HEK293 (cell line): ENCODE data around the gene SLC14A1.

Experiments used
- CTCF ChIA-PET: fragments of 350-600 bp; formaldehyde crosslinking; extraction: SDS; loops from one replicate; lab custom pipeline; 2021; ENCODE audit warnings: antibody characterized with exemption; lab: Yijun Ruan, JAX
- POLR2A ChIA-PET: fragments of 300-600 bp; formaldehyde crosslinking; extraction: SDS; loops from one replicate; lab custom pipeline; 2020; ENCODE audit warnings: antibody characterized with exemption, inconsistent platforms; lab: Yijun Ruan, JAX
- H3K27ac ChIP-seq: fragments of 200-500 bp; sonication (Bioruptor generic); 2 replicates; pipeline ENCODE4 v1.5.1; 2014; ENCODE audit warnings: low read depth, low read length, control low read depth, inconsistent platforms; ENCODE audit errors: extremely low read depth
- H3K36me3 ChIP-seq, 2 experiments: fragments of 200-500 bp in 1 of 2; sonication (Bioruptor generic) in 1 of 2; 1 replicate in 1 of 2; 2 replicates in 1 of 2; pipeline ENCODE4 v1.5.1; 2014 to 2017; ENCODE audit warnings: inconsistent platforms in 2 of 2, low read length in 2 of 2; ENCODE audit not compliant: control insufficient read depth in 2 of 2, insufficient read depth in 1 of 2
- H3K4me1 ChIP-seq: fragments of 200-500 bp; sonication (Bioruptor generic); 2 replicates; pipeline ENCODE4 v1.5.1; 2014; ENCODE audit warnings: mild to moderate bottlenecking, low read length, inconsistent platforms; ENCODE audit not compliant: control insufficient read depth, insufficient read depth
- H3K4me3 ChIP-seq: 2 replicates; pipeline ENCODE4 v1.5.1; 2011; ENCODE audit warnings: low read depth, mild to moderate bottlenecking, control low read depth, low read length, moderate library complexity
- H3K9me3 ChIP-seq: fragments of 200-500 bp; sonication (Bioruptor generic); 2 replicates; pipeline ENCODE4 v1.5.1; 2014; ENCODE audit warnings: low read depth, low read length, inconsistent platforms; ENCODE audit not compliant: control insufficient read depth, insufficient read depth
- EGR2 ChIP-seq: fragments of 450-650 bp; formaldehyde crosslinking; IDR thresholded peaks from 2 replicates; pipeline ENCODE4 v1.5.1; 2016; ENCODE audit warnings: low read depth, missing biosample characterization, missing genetic modification characterization
- GLI4 ChIP-seq: fragments of 450-650 bp; formaldehyde crosslinking; IDR thresholded peaks from 2 replicates; pipeline ENCODE4 v1.5.1; 2016; ENCODE audit warnings: missing biosample characterization, missing genetic modification characterization
- HOXC10 ChIP-seq: sonication (generic); formaldehyde crosslinking; IDR thresholded peaks from 2 replicates; pipeline ENCODE4 v1.8.1; 2023; ENCODE audit warnings: mild to moderate bottlenecking, missing genetic modification reagents
- MYNN ChIP-seq: fragments of 450-650 bp; formaldehyde crosslinking; IDR thresholded peaks from 2 replicates; pipeline ENCODE4 v1.5.1; 2016; ENCODE audit warnings: missing biosample characterization, missing genetic modification characterization, borderline replicate concordance
- OSR2 ChIP-seq: fragments of 450-650 bp; formaldehyde crosslinking; IDR thresholded peaks from 2 replicates; pipeline ENCODE4 v1.5.1; 2016; ENCODE audit warnings: missing biosample characterization, missing genetic modification characterization
- OVOL3 ChIP-seq: fragments of 450-650 bp; formaldehyde crosslinking; IDR thresholded peaks from 2 replicates; pipeline ENCODE4 v1.5.1; 2016; ENCODE audit warnings: missing biosample characterization, missing genetic modification characterization
- RBAK ChIP-seq: fragments of 450-650 bp; formaldehyde crosslinking; IDR thresholded peaks from 2 replicates; pipeline ENCODE4 v1.5.1; 2016; ENCODE audit warnings: missing biosample characterization, missing genetic modification characterization
- SALL2 ChIP-seq: fragments of 450-650 bp; formaldehyde crosslinking; IDR thresholded peaks from 2 replicates; pipeline ENCODE4 v1.5.0; 2017; ENCODE audit warnings: missing biosample characterization, mild to moderate bottlenecking, missing genetic modification characterization, borderline replicate concordance
- SP7 ChIP-seq: fragments of 450-650 bp; formaldehyde crosslinking; IDR thresholded peaks from 2 replicates; pipeline ENCODE4 v1.5.1; 2016; ENCODE audit warnings: missing biosample characterization, missing genetic modification characterization
- WT1 ChIP-seq: fragments of 450-650 bp; formaldehyde crosslinking; IDR thresholded peaks from 2 replicates; pipeline ENCODE4 v1.5.1; 2016; ENCODE audit warnings: missing biosample characterization, missing genetic modification characterization
- ZBTB7A ChIP-seq: fragments of 450-650 bp; formaldehyde crosslinking; IDR thresholded peaks from 2 replicates; pipeline ENCODE4 v1.5.1; 2016; ENCODE audit warnings: low read depth, missing biosample characterization, missing genetic modification characterization
- ZNF10 ChIP-seq: fragments of 450-650 bp; formaldehyde crosslinking; IDR thresholded peaks from 2 replicates; pipeline ENCODE4 v1.5.1; 2017; ENCODE audit warnings: missing biosample characterization, missing genetic modification characterization
- ZNF132 ChIP-seq: fragments of 450-650 bp; formaldehyde crosslinking; IDR thresholded peaks from 2 replicates; pipeline ENCODE4 v1.5.1; 2017; ENCODE audit warnings: missing biosample characterization, missing genetic modification characterization, borderline replicate concordance
- ZNF138 ChIP-seq: fragments of 450-650 bp; formaldehyde crosslinking; IDR thresholded peaks from 2 replicates; pipeline ENCODE4 v1.5.1; 2016; ENCODE audit warnings: missing biosample characterization, missing genetic modification characterization, borderline replicate concordance
- ZNF140 ChIP-seq: fragments of 450-650 bp; formaldehyde crosslinking; IDR thresholded peaks from 2 replicates; pipeline ENCODE4 v1.5.1; 2016; ENCODE audit warnings: missing biosample characterization, missing genetic modification characterization
- ZNF16 ChIP-seq: fragments of 450-650 bp; formaldehyde crosslinking; IDR thresholded peaks from 2 replicates; pipeline ENCODE4 v1.5.1; 2016; ENCODE audit warnings: low read depth, missing biosample characterization, missing genetic modification characterization
- ZNF19 ChIP-seq: fragments of 450-650 bp; formaldehyde crosslinking; IDR thresholded peaks from 2 replicates; pipeline ENCODE4; 2016; ENCODE audit warnings: missing biosample characterization, missing genetic modification characterization, low read depth
- ZNF202 ChIP-seq: fragments of 450-650 bp; formaldehyde crosslinking; IDR thresholded peaks from 2 replicates; pipeline ENCODE4 v1.5.1; 2016; ENCODE audit warnings: missing biosample characterization, missing genetic modification characterization, borderline replicate concordance
- ZNF248 ChIP-seq: fragments of 450-650 bp; formaldehyde crosslinking; IDR thresholded peaks from 2 replicates; pipeline ENCODE4 v1.5.1; 2017; ENCODE audit warnings: missing biosample characterization, missing genetic modification characterization
- ZNF354C ChIP-seq: fragments of 450-650 bp; formaldehyde crosslinking; IDR thresholded peaks from 2 replicates; pipeline ENCODE4 v1.5.1; 2016; ENCODE audit warnings: missing biosample characterization, missing genetic modification characterization, low read depth, borderline replicate concordance
- ZNF571 ChIP-seq: fragments of 450-650 bp; formaldehyde crosslinking; IDR thresholded peaks from 2 replicates; pipeline ENCODE4 v1.5.0; 2017; ENCODE audit warnings: missing biosample characterization, missing genetic modification characterization
- ZNF654 ChIP-seq: fragments of 450-650 bp; formaldehyde crosslinking; IDR thresholded peaks from 2 replicates; pipeline ENCODE4 v1.5.1; 2016; ENCODE audit warnings: low read depth, missing biosample characterization, missing genetic modification characterization
- ZNF658 ChIP-seq: fragments of 450-650 bp; formaldehyde crosslinking; IDR thresholded peaks from 2 replicates; pipeline ENCODE4; 2016; ENCODE audit warnings: missing biosample characterization, missing genetic modification characterization
- ZNF664 ChIP-seq: fragments of 450-650 bp; formaldehyde crosslinking; IDR thresholded peaks from 2 replicates; pipeline ENCODE4 v1.5.1; 2016; ENCODE audit warnings: missing biosample characterization, missing genetic modification characterization
- ZNF670 ChIP-seq: fragments of 450-650 bp; formaldehyde crosslinking; IDR thresholded peaks from 2 replicates; pipeline ENCODE4 v1.5.1; 2016; ENCODE audit warnings: missing biosample characterization, missing genetic modification characterization, low read depth
- ZNF677 ChIP-seq: fragments of 450-650 bp; IDR thresholded peaks from 2 replicates; pipeline ENCODE4 v1.5.0; 2018; ENCODE audit warnings: missing biosample characterization, mild to moderate bottlenecking, missing genetic modification characterization, moderate library complexity
- ZSCAN23 ChIP-seq: fragments of 450-650 bp; formaldehyde crosslinking; IDR thresholded peaks from 2 replicates; pipeline ENCODE4 v1.5.1; 2016; ENCODE audit warnings: missing biosample characterization, missing genetic modification characterization
- TF ChIP-seq, protein P1 (sequence below): fragments of 450-650 bp; formaldehyde crosslinking; IDR thresholded peaks from 2 replicates; pipeline ENCODE4 v1.5.1; 2016; ENCODE audit warnings: missing biosample characterization, missing genetic modification characterization, low read depth
- TF ChIP-seq, protein P2 (sequence below): sonication (generic); formaldehyde crosslinking; IDR thresholded peaks from 2 replicates; pipeline ENCODE4 v1.8.1; 2022; ENCODE audit warnings: mild to moderate bottlenecking, moderate library complexity, missing genetic modification reagents
- TF ChIP-seq, protein P3 (sequence below): fragments of 450-650 bp; formaldehyde crosslinking; IDR thresholded peaks from 2 replicates; pipeline ENCODE4 v1.5.1; 2016; ENCODE audit warnings: missing biosample characterization, missing genetic modification characterization
- TF ChIP-seq, protein P4 (sequence below): fragments of 450-650 bp; formaldehyde crosslinking; IDR thresholded peaks from 2 replicates; pipeline ENCODE4 v1.5.1; 2016; ENCODE audit warnings: missing biosample characterization, missing genetic modification characterization

SLC14A1 gene

DNA sequence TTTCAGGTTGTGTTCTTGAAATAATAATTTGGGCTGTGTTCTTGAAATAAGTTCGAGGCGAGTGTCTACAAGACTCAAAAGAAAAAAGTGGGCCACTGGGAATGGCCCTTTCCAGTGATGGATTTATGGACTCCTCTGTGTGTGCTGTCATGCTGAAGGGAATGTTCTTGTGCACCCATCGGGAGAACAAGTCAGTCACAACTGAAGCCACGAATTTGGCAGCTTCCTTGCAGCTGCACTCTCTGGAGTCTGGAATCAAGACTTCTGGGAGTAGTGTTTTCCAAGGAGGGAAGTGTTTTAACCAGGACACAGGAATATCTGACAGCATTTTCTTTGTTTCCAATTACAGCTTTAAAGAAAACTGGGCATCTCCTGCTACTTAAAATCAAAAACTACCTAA is 620 bp downstream of the SLC14A1 start:
- POLR2A ChIA-PET: no interaction called here
- Histone ChIP-seq H3K36me3 (no peaks in the 10 kb centered on the region), H3K9me3 (no peaks in the 10 kb centered on the region), H3K27ac (no peak overlapping the region), H3K4me3 (no peak overlapping the region), H3K4me1 (no peaks in the 10 kb centered on the region)
- TF ChIP-seq ZNF248 (tag by site-specific recombination): no peak
- no peak for TF ChIP-seq OSR2 (tag by site-specific recombination)
- TF ChIP-seq, protein P1, sequence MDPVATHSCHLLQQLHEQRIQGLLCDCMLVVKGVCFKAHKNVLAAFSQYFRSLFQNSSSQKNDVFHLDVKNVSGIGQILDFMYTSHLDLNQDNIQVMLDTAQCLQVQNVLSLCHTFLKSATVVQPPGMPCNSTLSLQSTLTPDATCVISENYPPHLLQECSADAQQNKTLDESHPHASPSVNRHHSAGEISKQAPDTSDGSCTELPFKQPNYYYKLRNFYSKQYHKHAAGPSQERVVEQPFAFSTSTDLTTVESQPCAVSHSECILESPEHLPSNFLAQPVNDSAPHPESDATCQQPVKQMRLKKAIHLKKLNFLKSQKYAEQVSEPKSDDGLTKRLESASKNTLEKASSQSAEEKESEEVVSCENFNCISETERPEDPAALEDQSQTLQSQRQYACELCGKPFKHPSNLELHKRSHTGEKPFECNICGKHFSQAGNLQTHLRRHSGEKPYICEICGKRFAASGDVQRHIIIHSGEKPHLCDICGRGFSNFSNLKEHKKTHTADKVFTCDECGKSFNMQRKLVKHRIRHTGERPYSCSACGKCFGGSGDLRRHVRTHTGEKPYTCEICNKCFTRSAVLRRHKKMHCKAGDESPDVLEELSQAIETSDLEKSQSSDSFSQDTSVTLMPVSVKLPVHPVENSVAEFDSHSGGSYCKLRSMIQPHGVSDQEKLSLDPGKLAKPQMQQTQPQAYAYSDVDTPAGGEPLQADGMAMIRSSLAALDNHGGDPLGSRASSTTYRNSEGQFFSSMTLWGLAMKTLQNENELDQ (tag by site-specific recombination): no peak
- no peak for TF ChIP-seq SP7 (tag by site-specific recombination)
- no peak for TF ChIP-seq ZNF138
- TF ChIP-seq ZNF16 (tag by site-specific recombination): no peak
- no peak for TF ChIP-seq ZNF677 (tag by site-specific recombination)
- TF ChIP-seq, protein P2, sequence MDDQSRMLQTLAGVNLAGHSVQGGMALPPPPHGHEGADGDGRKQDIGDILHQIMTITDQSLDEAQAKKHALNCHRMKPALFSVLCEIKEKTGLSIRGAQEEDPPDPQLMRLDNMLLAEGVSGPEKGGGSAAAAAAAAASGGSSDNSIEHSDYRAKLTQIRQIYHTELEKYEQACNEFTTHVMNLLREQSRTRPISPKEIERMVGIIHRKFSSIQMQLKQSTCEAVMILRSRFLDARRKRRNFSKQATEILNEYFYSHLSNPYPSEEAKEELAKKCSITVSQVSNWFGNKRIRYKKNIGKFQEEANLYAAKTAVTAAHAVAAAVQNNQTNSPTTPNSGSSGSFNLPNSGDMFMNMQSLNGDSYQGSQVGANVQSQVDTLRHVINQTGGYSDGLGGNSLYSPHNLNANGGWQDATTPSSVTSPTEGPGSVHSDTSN (CRISPR knock-in tag): no peak
- no peak for TF ChIP-seq ZNF354C
- TF ChIP-seq ZNF654 (tag by site-specific recombination): no peak
- no peak for TF ChIP-seq ZSCAN23
- TF ChIP-seq ZNF202 (tag by site-specific recombination): no peak
- TF ChIP-seq SALL2 (tag by site-specific recombination): no peak
- TF ChIP-seq ZNF664 (tag by site-specific recombination): no peak
- TF ChIP-seq, protein P3, sequence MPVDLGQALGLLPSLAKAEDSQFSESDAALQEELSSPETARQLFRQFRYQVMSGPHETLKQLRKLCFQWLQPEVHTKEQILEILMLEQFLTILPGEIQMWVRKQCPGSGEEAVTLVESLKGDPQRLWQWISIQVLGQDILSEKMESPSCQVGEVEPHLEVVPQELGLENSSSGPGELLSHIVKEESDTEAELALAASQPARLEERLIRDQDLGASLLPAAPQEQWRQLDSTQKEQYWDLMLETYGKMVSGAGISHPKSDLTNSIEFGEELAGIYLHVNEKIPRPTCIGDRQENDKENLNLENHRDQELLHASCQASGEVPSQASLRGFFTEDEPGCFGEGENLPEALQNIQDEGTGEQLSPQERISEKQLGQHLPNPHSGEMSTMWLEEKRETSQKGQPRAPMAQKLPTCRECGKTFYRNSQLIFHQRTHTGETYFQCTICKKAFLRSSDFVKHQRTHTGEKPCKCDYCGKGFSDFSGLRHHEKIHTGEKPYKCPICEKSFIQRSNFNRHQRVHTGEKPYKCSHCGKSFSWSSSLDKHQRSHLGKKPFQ (tag by site-specific recombination): no peak
- TF ChIP-seq EGR2: no peak
- TF ChIP-seq ZNF19 (tag by site-specific recombination): no peak
- TF ChIP-seq OVOL3 (tag by site-specific recombination): no peak
- no peak for TF ChIP-seq RBAK (tag by site-specific recombination)
- CTCF ChIA-PET: interaction anchor here (0.6 to 7.3 kb wide), 9 partner anchors 13 to 349 kb away, joined by 3 to 75 read pairs (median 5); no protein-coding TSS in a partner anchor

DNA sequence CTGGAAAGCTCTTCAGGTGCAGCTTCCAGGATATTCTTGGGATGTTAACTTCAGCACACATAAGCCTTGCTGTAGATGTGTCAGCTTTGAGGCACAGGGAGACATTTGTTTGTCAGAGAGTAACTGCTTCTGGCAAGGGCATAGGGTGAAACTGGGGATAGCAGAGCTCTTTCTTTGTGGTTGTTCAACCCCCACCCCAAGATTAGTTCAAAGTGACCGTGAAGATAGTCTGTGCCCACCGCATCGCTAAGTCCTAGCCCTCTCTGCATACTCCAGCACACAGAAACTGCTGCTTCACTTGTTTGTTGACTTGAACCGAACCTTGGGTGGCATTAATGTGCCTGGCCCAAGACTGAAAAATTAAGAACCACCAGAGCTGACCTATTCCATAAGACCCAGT is 1.4 kb downstream of the SLC14A1 start:
- Histone ChIP-seq H3K36me3 (no peaks in the 10 kb centered on the region), H3K4me1 (no peaks in the 10 kb centered on the region), H3K27ac (no peak overlapping the region), H3K4me3 (no peak overlapping the region), H3K9me3 (no peaks in the 10 kb centered on the region)
- ChIA-PET CTCF (interaction anchor here (0.7 to 7.3 kb wide), 7 partner anchors 14 to 348 kb away, joined by 3 to 75 read pairs (median 3); no protein-coding TSS in a partner anchor), POLR2A (no interaction called here)
- TF ChIP-seq ZNF571 (tag by site-specific recombination) (no peak), ZNF670 (tag by site-specific recombination) (no peak), ZNF10 (tag by site-specific recombination) (no peak), ZSCAN23 (no peak), ZNF658 (tag by site-specific recombination) (no peak), MYNN (tag by site-specific recombination) (no peak), HOXC10 (CRISPR knock-in tag) (no peak), ZBTB7A (tag by site-specific recombination) (no peak), ZNF132 (no peak), WT1 (tag by site-specific recombination) (no peak), ZNF140 (tag by site-specific recombination) (no peak), GLI4 (tag by site-specific recombination) (no peak)
- TF ChIP-seq, protein P4, sequence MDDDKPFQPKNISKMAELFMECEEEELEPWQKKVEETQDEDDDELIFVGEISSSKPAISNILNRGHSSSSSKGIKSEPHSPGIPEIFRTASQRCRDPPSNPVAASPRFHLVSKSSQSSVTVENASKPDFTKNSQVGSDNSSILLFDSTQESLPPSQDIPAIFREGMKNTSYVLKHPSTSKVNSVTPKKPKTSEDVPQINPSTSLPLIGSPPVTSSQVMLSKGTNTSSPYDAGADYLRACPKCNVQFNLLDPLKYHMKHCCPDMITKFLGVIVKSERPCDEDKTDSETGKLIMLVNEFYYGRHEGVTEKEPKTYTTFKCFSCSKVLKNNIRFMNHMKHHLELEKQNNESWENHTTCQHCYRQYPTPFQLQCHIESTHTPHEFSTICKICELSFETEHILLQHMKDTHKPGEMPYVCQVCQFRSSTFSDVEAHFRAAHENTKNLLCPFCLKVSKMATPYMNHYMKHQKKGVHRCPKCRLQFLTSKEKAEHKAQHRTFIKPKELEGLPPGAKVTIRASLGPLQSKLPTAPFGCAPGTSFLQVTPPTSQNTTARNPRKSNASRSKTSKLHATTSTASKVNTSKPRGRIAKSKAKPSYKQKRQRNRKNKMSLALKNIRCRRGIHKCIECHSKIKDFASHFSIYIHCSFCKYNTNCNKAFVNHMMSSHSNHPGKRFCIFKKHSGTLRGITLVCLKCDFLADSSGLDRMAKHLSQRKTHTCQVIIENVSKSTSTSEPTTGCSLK (tag by site-specific recombination): no peak
